ENCODE results near the gene CYP4F2.

DNA sequence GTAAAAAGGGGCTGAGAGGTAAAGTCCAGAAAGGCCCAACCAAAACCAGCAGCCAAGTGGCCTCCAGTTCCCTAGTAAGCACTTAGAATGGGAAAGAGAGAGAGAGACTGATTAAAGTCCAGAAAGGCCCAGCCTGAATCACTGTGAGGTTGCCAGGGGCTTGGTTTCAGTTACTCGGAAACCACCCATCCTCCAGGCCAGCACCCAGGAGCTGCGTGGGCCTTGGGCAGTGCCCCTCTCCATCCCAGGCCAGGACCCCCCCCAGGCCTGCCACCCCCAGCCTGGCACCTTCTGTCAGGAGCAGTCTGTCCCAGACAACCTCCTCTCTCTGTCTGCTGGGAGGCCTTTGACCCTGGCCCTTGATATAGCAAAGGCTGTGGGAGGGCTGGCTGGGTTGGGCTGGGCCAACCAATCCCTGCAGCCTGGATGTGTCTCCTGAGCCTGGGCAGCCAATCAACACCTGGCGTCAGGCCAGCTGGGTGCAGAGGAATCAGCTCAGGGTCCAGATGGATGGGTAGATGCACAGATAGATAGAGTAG is at the start of gene CYP4F2:
- TF ChIP-seq, protein P1, sequence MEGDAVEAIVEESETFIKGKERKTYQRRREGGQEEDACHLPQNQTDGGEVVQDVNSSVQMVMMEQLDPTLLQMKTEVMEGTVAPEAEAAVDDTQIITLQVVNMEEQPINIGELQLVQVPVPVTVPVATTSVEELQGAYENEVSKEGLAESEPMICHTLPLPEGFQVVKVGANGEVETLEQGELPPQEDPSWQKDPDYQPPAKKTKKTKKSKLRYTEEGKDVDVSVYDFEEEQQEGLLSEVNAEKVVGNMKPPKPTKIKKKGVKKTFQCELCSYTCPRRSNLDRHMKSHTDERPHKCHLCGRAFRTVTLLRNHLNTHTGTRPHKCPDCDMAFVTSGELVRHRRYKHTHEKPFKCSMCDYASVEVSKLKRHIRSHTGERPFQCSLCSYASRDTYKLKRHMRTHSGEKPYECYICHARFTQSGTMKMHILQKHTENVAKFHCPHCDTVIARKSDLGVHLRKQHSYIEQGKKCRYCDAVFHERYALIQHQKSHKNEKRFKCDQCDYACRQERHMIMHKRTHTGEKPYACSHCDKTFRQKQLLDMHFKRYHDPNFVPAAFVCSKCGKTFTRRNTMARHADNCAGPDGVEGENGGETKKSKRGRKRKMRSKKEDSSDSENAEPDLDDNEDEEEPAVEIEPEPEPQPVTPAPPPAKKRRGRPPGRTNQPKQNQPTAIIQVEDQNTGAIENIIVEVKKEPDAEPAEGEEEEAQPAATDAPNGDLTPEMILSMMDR (IDR thresholded peaks at IDR 0.05; ENCODE audit: poor library complexity) = no peak
- TF ChIP-seq EZH2 (IDR thresholded peaks at IDR 0.05; ENCODE audit: borderline replicate concordance) = no peak
- no peak for TF ChIP-seq EZH2phosphoT487 (IDR thresholded peaks at IDR 0.05; ENCODE audit: low read depth, severe bottlenecking, unreplicated experiment)
